NCI-H524 treated with DMSO at 0.1 percent for 48 hours (cell line): ENCODE data around the gene DNAJC6.
"Not testable (repeated sequence)": the region's sequence is repeated elsewhere in the genome, so short reads cannot be mapped to it uniquely, and the experiment has no call there.

Source experiments
- DNase-seq: peaks from one replicate; lab custom pipeline; 2025; lab: John Stamatoyannopoulos, UW

The DNAJC6 gene

DNA sequence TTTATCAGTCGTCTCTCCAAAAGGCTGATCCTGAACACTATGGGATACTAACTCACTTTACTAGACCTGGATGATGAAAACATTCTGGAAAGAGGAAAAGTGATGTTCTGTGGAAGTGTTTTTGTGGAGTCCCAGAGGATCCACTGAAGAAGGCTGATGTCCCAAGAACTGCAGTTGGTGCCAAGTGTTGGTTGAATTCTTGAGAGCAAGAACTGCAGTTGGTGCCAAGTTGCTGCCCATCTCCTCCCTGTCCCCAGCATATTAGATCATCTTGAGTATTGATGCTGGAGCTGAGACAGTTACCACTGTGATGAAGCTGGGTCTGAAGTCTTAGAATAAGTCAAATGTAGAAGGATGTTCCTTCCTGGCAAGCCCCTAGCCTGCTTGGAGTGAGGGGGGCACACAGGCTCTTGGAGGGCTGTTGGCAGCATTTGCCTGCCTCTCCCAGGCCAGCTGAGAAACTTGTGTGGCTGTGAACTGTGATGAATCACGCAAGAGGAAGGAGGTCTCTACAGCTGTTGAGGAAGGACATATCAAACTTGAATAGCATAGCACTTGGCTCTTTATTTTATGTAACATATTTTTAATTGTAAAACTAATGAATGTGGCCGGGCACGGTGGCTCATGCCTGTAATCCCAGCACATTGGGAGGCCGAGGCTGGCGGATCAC, 48.1 kb downstream of the DNAJC6 start:
- no peak for DNase-seq

- no peak for DNase-seq
Measured at GRCh38 chr1:65359888-65360287, 50.5 kb downstream of the DNAJC6 start.

- DNase-seq: no peak
Measured at GRCh38 chr1:65360648-65361047, 51.3 kb downstream of the DNAJC6 start.

- no peak for DNase-seq
Measured at GRCh38 chr1:65362545-65362944, 53.2 kb downstream of the DNAJC6 start.

DNA sequence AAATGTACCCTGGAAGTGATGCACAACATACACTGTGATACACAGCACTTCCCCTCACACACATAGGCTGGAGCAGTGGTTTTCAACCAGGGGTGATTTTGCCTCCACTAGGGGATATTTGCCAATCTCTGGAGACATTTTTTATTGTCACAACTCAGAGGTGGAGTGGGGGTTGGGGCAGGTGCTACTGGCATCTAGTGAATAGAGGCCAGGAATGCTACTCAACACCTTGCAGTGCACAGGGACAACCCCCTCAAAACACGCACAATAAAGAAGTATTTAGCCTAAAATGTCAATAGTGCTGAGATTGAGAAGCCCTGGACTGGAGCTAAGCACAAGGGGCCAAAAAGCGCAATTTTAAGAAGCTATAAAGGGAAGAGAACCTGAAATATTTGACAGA, 54.1 kb downstream of the DNAJC6 start:
- DNase-seq: no peak

- no peak for DNase-seq
Measured at GRCh38 chr1:65368403-65368802, 59.1 kb downstream of the DNAJC6 start.

DNA sequence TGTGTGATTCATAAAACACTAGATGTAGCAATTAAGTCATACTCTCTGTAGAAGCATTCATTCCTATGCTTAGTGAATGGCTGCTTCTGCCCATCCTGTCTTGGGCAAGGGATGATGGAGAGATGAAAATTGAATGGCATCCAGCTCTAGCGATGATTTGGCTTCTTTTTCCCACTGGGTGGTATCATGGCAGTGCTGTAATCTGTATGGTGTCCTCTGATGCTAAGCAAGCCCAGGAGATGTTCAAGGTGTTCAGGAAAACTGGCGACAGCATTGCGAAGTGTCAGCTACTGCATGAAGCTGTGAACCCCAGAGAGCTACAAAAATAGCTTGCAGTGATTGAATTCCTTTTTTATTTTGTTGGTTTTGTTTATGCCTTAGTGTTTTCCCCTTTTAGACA, 62.2 kb downstream of the DNAJC6 start:
- no peak for DNase-seq

DNA sequence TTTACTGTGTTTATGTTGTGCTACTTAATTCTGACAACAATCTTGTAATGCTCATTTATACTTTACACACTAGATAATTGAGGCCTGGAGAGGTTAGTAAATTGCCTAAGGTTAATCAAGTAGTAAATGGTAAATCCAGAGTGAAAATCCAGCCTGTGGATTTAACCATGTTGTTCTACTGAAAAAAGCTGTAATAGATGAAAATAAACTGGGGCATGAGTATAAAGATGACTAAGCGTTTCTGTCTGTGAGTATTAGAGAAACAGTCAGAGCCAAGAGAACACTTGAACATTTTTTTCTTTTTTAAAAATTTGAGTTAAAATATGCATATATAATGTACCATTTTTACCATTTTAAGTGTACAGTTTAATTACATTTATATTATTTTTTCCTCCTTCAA, 63.2 kb downstream of the DNAJC6 start:
- DNase-seq: no peak

GRCh38 chr1:65377496-65378246, 68.3 kb downstream of the DNAJC6 start:
- DNase-seq: no peak

- no peak for DNase-seq
Measured at GRCh38 chr1:65378247-65378946, 69.1 kb downstream of the DNAJC6 start.

GRCh38 chr1:65384426-65384825, 75.1 kb downstream of the DNAJC6 start:
- not testable (repeated sequence) for DNase-seq

GRCh38 chr1:65386439-65386838, 77.1 kb downstream of the DNAJC6 start:
- no peak for DNase-seq

- DNase-seq: no peak
Measured at GRCh38 chr1:65387821-65388220, 78.5 kb downstream of the DNAJC6 start.

DNA sequence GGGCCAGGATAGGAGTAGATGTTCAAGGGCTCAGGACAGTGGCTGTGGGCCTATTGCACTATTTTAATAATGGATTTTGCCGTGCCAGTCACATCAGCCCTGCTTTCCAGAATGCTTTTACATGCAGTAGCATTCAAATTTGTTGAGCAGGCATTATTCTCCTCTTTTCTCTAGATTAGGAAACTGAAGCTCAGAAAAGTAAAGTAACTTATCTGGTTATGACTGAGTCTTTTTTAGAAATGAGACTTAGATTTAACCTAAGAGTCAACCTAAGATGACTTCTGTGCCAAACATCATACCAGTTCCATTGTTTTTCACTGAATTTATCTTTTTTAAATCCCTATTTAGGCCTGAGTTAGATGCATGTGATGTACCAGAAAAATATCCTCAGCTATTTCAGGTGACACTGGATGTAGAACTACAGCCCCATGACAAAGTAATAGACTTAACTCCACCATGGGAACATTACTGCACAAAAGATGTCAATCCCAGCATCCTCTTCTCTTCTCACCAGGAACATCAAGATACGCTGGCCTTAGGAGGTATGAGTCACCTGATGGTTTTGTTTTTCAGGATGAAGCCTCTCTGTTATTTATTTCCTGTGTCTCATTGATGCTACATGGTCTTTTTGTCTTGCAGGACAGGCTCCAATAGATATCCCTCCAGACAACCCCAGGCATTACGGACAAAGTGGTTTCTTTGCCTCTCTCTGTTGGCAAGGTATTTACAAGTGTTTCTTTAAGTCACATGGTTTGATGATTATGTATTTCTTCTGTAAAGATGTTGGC, 79.8 kb downstream of the DNAJC6 start:
- no peak for DNase-seq

GRCh38 chr1:65392497-65392896, 83.2 kb downstream of the DNAJC6 start:
- DNase-seq: no peak

GRCh38 chr1:65393347-65393746, 84.0 kb downstream of the DNAJC6 start:
- DNase-seq: no peak

DNA sequence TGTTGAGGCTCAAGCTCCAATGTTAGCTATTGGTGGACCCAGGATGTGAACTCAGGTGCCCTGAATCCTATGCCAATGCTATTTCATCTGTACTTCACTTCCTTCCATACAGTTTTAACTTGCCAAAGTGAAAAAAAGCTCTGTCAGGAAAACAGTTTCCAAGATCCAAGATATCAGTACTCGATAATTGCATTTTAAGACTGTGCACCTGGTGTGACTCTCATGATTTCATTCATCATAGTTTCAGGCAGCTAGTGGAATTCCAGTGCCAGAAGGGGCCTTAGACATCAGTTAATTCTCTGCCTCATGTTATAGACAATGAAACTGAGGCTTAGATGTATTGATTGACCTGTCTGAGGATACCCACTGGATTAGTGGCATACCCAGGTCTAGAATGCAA, 84.6 kb downstream of the DNAJC6 start:
- no peak for DNase-seq

DNA sequence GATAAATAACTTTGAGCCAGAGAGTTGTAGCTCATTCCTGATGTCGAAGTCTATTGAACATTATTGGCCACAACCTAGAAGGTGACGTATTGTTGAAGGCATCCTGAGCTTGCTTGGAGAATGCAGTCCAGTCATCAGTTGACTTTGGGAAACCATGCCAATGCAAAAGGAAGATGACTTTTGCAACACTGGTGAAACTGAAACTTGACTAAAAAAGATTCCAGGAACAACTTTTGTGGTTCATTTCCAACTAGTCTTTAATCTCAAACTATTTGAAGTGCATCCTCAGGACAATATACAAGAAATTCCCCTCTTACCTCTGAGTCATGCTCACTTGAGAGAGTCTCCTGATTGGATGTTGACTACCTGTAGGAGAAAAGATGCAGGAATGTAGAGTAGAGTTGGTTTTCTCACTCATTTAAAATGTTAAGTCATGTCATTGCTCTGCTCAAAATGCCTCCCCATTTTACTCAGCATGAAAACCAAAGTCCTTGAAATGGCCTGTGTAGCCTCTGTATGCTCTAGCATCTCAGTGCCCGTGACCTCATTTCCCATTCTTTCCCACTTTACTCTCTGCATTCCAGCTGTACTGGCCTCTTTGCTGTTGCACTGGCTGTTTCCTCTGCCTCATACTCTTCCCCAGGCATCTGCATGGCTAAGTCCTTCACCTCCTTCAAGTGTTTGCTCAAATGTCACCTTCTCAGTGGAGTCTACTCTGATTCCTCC, 86.7 kb downstream of the DNAJC6 start:
- no peak for DNase-seq

- DNase-seq: no peak
Measured at GRCh38 chr1:65398083-65398482, 88.7 kb downstream of the DNAJC6 start.

- DNase-seq: no peak
Measured at GRCh38 chr1:65399003-65399402, 89.7 kb downstream of the DNAJC6 start.

GRCh38 chr1:65401612-65402011, 92.3 kb downstream of the DNAJC6 start:
- DNase-seq: no peak

- DNase-seq: no peak
Measured at GRCh38 chr1:65404941-65405340, 95.6 kb downstream of the DNAJC6 start.
